GDM1 (cell line): Measurements from ENCODE around the gene RBMY1A1.
"Not testable (repeated sequence)": the region's sequence is repeated elsewhere in the genome, so short reads cannot be mapped to it uniquely, and the experiment has no call there.

ENCODE experiments used
- DNase-seq: peaks from one replicate; lab custom pipeline; 2025; lab: John Stamatoyannopoulos, UW

RBMY1A1 gene

GRCh38 chrY:21534579-21534978 lies at the start of gene RBMY1A1:
Gene RBMY1A1, plus strand, starts transcription at chrY:21534879. Its CDS starts 2,013 bp downstream, at chrY:21536892.
- DNase-seq: not testable (repeated sequence)

DNA sequence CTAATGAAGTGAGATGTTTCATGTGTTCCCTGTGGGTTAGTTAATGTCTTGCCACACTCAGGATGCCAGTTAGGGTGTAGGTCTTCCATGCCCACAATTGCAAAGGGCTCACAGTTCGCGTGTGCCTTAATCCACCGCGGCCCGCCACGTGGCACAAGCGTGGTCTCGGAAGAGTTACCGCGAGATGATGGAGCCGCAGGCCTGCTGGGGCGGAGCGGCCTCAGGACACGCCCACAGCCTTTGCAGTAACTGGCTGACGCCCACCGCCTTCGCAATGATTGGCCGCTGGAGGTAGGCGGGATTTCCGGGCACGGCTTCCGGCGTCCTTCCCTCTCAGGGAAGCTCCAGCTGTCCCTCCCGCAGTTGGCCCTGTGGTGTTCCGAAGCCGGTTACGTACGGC lies 23.6 kb upstream of the RBMY1A1 start, which contains the start of gene RBMY1B:
RBMY1B (plus strand) TSS at position 301 of the 400 bp plus-strand sequence. CDS start 2,013 bp downstream, outside the sequence.
- not testable (repeated sequence) for DNase-seq

- not testable (repeated sequence) for DNase-seq
These were observed 24.8 kb downstream of the RBMY1A1 start for GRCh38 chrY:21559316-21559984.

GRCh38 chrY:21585449-21585848 lies 50.8 kb downstream of the RBMY1A1 start:
- no peak for DNase-seq

DNA sequence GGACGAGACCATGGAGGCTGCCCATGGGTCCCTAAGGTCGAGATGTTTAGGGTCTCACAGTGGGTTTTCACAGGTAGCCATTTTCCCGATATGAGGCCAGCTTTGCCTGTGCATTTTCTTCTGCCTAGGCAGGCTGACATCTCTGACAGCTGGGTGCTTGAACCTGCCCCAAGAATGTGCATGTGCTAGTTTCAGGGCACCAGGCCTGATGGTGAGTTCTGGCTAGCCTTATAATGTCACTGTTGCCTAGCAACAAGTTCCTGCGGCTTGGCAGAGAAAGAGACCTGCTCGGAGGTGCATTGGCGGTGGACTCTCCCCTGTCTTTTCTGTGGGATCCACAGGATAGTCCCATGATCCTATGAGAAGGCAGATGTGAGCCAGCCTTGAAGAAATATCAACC lies 51.8 kb downstream of the RBMY1A1 start:
- DNase-seq: not testable (repeated sequence)

- DNase-seq: no peak
These were observed 57.4 kb downstream of the RBMY1A1 start for GRCh38 chrY:21592059-21592458.

DNA sequence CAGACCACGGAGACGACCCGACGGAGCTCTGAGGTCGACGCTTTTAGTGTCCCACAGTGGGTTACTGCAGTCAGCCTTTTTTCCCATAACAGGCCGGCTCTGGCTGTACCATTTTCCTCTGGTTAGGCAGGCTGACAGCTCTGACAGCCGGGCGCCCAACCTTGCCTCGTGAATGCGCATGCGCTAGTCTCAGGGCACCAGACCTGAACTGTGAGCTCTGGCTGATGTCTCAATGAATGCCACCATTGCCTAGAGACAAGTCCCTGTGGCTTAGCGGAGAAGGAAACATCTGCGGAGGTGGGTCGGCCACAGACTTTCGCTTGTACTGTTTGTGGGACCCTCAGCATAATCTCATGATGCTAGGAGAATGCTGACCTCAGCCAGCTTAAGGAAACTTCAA lies 61.6 kb downstream of the RBMY1A1 start:
- DNase-seq: not testable (repeated sequence)
